ENCODE data around the gene XPO6.

GRCh38 chr16:28098959-28099945 is 112.5 kb downstream of the XPO6 start:
- no peak for TF ChIP-seq POLR2AphosphoS5 (IDR thresholded peaks at IDR 0.05; ENCODE audit: low read depth, low read length)
- TF ChIP-seq EZH2phosphoT487 (IDR thresholded peaks at IDR 0.05; ENCODE audit: borderline replicate concordance), result no peak

Data from HCT116 (cell line).